ENCODE results near the gene LYRM9. TPM values are rescaled to one million over a fixed set of nuclear protein-coding genes. Genes with fewer than 3 reads are reported as not detected.
A peak's percentile ranks its signal among the peaks of the same experiment; 100 is the strongest.

Gene LYRM9
- total and polyA plus RNA-seq, 9 of the 15 experiments (the other 6 are each of a cell fraction or from before 2014, with no cell fraction given): 0.98 to 4.7 (median 1.8) TPM

DNA sequence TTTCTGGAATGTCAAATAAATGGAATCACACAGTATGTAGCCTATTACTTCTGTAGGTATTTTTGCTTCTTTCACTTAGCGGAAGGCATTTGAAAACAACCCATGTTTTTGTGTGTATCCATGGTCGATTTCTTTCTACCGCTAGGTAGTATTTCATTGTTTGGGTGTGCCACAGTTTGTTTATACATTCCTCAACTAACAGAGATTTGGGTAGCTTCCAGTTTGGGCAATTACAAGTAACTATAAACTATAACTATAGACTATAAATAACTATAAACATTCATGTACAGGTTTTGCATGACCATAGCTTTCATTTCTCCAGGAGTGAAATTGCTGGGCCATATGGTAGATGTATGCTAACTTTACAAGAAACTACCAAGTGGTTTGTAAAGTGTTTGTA is 40.1 kb downstream of the LYRM9 start (continued):
- no peak for TF ChIP-seq BCLAF1 (IDR thresholded peaks at IDR 0.05; ENCODE audit: borderline replicate concordance in 1 of 2, control insufficient read depth in 1 of 2, low read depth in 2 of 2, low read length in 1 of 2)
- TF ChIP-seq, protein P1, sequence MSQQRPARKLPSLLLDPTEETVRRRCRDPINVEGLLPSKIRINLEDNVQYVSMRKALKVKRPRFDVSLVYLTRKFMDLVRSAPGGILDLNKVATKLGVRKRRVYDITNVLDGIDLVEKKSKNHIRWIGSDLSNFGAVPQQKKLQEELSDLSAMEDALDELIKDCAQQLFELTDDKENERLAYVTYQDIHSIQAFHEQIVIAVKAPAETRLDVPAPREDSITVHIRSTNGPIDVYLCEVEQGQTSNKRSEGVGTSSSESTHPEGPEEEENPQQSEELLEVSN (IDR thresholded peaks at IDR 0.05; ENCODE audit: borderline replicate concordance in 1 of 2, extremely low read depth in 1 of 2, insufficient read depth in 1 of 2, insufficient read length in 1 of 2, low read depth in 1 of 2, low read length in 1 of 2, poor library complexity in 1 of 2, severe bottlenecking in 1 of 2): no peak

- in situ Hi-C loops (cut with MboI): no loop called here
- ATAC-seq: no peak
These were observed 43.5 kb downstream of the LYRM9 start for GRCh38 chr17:27849474-27850185.

More at GRCh38 chr17:27849474-27850185, 43.5 kb downstream of the LYRM9 start:
- Histone ChIP-seq H4K20me1 (replicated peaks; ENCODE audit: control insufficient read depth, insufficient read depth, low read length) (no peaks in the 10 kb centered on the region), H3K4me3 (no peak overlapping the region), H3K79me2 (ENCODE audit: control insufficient read depth, insufficient read depth, low read length) (no peaks in the 10 kb centered on the region), H3K27me3 (ENCODE audit: control insufficient read depth in 2 of 2, insufficient read depth in 2 of 2, low read length in 2 of 2) (peaks cover 2 to 18% of the 10 kb centered on the region in 2 experiments; a peak in 2 of 5 replicates), H3K4me2 (ENCODE audit: insufficient read depth, low read length) (no peak overlapping the region), H2AFZ (ENCODE audit: low read depth, low read length) (no peak overlapping the region), H3K27ac (ENCODE audit: extremely low read depth, low read depth, low read length) (no peak overlapping the region), H3K9me1 (ENCODE audit: control insufficient read depth, insufficient read depth, low read length) (no peaks in the 10 kb centered on the region), H3K4me1 (replicated peaks in 1 of 2; ENCODE audit: control insufficient read depth in 2 of 2, insufficient read depth in 2 of 2, low read length in 2 of 2) (no peaks in the 10 kb centered on the region; a peak in 1 of 5 replicates), H3K36me3 (ENCODE audit: control insufficient read depth, insufficient read depth, low read length) (no peaks in the 10 kb centered on the region), H3K9me3 (replicated peaks; ENCODE audit: control insufficient read depth, insufficient read depth, low read depth, low read length) (no peaks in the 10 kb centered on the region), H3K9ac (ENCODE audit: insufficient read depth in 1 of 2, low read depth in 2 of 2, low read length in 2 of 2) (no peak overlapping the region)
- intact Hi-C loops (cut with micrococcal nuclease): no loop called here
- FAIRE-seq: no peak
- under 1% methylated on average over 9 of the region's 9 CpGs for WGBS (ENCODE audit: insufficient coverage, low coverage, missing lambda C conversion rate)
- CTCF ChIA-PET (ENCODE audit: low intra/inter-chr PET ratio): no interaction called here
- POLR2A ChIA-PET: no interaction called here
- no peak for DNase-seq (ENCODE audit: extremely low read depth in 1 of 4, low spot score in 3 of 4)
- BruUV-seq (replicated peaks): no TSS peak
- TF ChIP-seq CEBPG (CRISPR knock-in tag; IDR thresholded peaks at IDR 0.05): no peak
- peak; percentile 20 to 75; a peak in 2 of 4 replicates for TF ChIP-seq CEBPG (tag; conservative IDR thresholded peaks at IDR 0.05 in 1 of 2, IDR thresholded peaks at IDR 0.05 in 1 of 2)
- TF ChIP-seq, protein P2, sequence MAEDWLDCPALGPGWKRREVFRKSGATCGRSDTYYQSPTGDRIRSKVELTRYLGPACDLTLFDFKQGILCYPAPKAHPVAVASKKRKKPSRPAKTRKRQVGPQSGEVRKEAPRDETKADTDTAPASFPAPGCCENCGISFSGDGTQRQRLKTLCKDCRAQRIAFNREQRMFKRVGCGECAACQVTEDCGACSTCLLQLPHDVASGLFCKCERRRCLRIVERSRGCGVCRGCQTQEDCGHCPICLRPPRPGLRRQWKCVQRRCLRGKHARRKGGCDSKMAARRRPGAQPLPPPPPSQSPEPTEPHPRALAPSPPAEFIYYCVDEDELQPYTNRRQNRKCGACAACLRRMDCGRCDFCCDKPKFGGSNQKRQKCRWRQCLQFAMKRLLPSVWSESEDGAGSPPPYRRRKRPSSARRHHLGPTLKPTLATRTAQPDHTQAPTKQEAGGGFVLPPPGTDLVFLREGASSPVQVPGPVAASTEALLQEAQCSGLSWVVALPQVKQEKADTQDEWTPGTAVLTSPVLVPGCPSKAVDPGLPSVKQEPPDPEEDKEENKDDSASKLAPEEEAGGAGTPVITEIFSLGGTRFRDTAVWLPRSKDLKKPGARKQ (CRISPR knock-in tag; IDR thresholded peaks at IDR 0.05): no peak
- peak; percentile 67; the same call in 1 of the 2 replicates for TF ChIP-seq CEBPB (tag; IDR thresholded peaks at IDR 0.05)
- TF ChIP-seq GTF2A2 (tag; IDR thresholded peaks at IDR 0.05): no peak
- TF ChIP-seq MAFG (tag; conservative IDR thresholded peaks at IDR 0.05): 0 out of 2 replicates have a peak, but pooled peaks have one; percentile 10

All from K562 (cell line).